ENCODE data around the gene SLC26A1. TPM values are rescaled to one million over a fixed set of nuclear protein-coding genes. Genes with fewer than 3 reads are reported as not detected.
"Not testable (repeated sequence)": the region's sequence is repeated elsewhere in the genome, so short reads cannot be mapped to it uniquely, and the experiment has no call there.

The SLC26A1 gene
- total RNA-seq, 1 donor from 2014 or later = under 0.01 TPM

DNA sequence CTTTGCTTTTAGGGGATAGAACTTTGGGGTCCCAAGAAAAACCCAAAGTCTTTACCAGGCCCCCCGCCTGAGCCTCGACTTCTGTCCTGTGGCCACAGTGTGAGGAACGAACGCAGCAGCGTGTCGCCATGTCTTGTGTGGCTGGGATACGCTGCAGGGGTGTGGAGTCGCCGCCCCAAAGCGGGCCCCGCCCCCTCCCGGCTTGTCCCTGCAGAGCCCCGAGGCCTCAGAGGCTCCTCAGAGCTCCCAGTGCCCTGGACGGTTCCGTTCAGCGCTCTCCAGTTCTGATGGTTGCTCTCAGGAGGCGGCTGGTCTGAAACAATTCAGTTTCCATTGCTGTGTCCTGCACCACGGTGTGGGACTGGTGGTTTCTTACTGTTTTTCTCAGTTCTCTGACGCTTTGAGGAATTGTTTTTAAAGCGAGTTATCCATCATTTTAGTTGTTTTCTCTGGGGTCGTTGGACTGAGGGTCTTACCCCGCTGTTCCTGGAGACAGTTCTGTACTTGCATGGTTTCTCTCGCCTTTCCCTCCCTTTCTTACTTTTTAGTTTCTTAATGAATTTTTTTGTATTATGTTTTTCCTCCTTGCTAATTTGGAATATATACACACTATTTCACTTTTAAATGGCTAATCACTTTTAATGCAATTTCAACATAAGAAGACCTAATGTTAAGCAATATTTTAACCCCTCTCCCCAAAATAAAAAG is 7.9 kb downstream of the SLC26A1 start:
- DNase-seq (ENCODE audit: low read depth, low spot score) = no peak

DNA sequence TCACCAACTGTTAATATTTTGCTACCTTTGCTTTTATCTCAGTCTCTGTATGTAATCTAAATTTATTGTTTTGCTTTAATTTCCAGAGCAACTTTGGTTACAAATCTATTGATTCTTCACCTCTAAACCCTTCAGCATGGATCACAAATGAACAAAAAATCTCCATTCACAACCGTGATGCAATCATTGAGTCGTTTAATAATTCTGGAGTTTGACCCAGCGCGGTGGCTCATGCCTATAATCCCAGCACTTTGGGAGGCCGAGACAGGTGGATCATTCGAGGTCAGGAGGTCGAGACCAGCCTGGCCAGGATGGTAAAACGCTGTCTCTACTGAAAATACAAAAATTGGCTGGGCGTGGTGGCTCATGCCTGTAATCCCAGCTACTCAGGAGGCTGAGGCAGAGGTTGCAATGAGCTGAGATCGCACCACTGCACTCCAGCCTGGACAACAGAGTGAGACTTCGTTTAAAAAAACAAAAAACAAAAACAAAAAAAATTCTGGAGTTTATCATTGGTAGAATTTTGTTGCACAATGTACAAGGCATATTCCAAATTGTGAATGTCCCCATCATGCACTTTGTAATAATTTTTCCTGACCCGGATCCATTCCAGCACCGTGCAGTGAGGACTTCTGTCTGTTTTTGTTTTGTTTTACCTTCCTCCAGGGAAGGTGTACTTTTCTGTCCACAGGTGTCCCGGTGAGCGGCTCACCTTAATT is 8.7 kb downstream of the SLC26A1 start:
- no peak for DNase-seq (ENCODE audit: low read depth, low spot score)

DNA sequence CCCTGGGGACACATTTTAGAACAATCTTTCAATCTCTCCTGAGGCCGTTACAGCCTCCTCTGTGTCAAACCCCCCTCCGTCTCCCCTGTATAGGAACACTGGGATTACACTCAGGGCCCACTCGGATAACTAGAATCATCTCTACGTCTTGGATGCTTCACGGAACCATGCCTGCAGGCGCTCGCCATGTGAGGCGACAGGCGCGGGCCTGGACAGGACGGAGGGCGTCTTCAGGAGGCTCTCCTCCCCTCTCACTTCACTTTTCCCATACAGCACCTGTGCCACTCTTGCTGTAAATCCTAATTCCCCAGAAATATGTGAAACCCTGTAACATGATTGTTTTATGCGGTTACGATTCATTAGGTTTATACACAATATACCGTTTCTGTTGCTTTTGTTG is 10.4 kb downstream of the SLC26A1 start:
- no peak for DNase-seq (ENCODE audit: low read depth, low spot score)

DNA sequence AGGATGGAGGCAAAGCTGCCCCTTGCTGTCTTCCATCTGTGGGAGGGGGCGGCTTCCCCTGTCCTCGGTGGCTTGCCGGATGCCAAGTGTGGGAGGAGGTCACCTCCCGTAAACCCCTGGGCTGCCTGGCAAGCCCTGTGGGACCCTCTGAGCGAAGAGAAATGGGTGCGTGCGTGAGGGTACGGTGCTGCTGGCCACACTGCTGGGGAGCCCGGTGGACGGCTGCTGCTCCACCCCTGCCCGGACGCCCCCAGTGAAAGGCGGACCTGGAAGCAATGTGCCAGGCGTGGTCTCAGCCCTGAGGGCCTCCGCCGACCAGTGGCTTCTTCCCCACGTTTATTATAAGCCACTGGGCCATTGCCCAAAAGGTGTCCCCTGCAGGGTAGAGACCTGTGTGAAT is 10.9 kb downstream of the SLC26A1 start:
- DNase-seq (ENCODE audit: low read depth, low spot score) = no peak

- no peak for DNase-seq (ENCODE audit: low read depth, low spot score)
Measured at GRCh38 chr4:978957-979701, 14.1 kb downstream of the SLC26A1 start.

GRCh38 chr4:976016-976415 is 17.2 kb downstream of the SLC26A1 start:
- not testable (repeated sequence) for DNase-seq (ENCODE audit: low read depth, low spot score)

DNA sequence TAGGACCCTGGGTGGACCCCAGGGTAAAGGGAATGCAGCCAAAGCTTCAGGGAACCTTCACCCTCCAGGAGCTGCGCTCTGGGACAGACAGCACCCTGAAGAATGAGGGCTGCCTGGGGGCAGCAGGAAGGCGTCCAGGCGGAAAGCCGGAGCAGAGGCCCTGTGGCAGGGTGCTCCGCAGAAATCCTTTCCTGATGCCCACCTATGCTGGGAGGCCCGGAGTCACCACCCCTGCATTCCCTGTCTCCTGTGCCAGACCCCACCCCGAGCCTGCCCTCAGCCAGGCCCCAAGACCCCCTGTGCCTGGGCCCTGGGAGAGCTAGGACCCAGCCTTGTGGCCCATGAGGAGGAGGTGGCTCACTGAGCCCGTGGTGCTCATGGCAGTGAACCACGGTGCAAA is 18.5 kb downstream of the SLC26A1 start:
- DNase-seq (ENCODE audit: low read depth, low spot score) = no peak

DNA sequence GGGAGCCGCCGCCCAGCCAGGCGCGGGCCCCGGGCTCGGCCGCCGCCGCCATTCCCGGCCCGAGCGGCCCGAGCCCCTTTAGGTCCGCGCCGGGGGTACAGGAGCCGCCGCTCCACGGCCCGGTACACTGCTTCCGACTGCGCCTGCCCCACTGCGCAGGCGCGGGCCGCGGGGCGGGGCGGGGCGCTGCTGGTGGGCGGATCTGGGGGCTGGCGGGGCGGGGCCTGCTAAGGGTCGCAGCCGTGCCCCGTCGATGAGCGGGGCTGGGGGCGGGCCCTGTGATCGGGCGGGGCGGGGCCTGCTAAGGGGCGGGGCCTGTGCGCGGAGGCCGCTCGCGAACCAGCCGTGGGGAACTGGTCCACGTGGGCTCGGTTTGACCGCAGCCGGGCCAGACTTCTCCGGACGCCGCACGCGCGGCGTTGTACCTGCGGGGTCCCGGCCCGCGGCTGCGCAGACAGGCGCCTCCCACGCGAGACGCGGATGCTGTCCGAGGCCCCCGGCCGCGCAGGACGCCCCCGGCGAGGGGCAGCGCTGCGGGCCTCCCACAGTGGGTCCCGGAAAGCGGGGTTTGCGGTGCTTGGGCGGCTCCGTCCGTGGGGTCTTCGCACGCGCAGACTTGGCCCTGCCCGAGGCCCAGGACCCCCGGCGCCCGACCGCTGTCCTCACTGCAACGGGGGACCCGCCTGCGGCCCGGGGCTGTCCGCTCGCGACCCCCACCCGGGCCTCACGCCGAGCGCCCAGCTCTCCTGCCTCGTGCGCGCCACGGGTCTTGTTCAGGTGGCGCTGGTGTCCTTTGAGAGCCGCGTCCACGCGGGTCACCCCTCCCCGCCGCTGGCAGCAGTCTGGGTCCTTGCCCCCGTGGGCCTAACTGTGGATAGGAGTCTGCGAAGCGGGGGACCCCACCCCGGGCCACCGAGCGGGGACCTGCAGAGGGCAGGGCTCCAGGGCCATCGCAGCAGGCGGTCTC is 19.5 kb downstream of the SLC26A1 start, which contains the start of gene DGKQ:
Gene DGKQ, minus strand, starts transcription at position 139 of the 967 bp plus-strand sequence. Its CDS starts 87 bp downstream, at position 52.
- DNase-seq (ENCODE audit: low read depth, low spot score) = peak; percentile 24

DNA sequence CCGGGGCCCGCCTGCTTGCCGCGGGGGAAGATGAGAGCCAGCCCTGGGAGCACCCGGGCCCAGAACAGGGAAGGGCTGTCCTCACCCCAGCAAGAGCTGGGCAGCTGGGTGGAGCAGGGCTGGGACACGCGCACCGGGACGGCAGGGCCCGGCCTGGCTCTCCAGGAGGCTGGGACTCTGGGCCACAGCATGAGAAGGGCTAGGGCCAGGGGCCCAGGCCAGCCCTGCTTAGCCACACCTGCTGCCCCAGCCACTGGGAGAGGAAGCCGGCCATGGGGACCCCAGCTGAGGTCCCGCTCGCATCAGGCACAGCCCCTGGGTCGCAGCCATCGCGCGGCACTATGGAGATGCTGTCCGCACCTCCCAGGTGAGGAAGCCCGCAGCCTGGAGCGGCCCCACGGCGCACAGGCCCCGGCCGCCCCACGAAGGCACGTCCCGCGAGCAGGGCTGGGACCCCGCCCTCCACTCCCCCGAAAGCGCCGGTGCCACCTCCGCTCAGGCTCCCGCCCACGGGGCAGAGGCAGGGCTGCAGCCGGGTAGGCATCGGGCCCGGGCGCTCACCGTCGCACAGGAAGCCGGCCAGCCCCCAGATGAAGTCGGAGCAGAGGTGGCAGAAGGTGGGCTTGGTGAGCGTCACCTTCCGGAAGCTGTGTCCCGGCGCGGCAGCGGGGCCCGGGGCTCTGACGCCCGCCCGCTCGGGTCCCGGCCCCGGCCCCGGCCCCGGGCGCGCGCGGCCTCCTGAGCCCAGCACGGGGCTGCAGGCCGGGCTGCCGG is 20.4 kb downstream of the SLC26A1 start:
- no peak for DNase-seq (ENCODE audit: low read depth, low spot score)

DNA sequence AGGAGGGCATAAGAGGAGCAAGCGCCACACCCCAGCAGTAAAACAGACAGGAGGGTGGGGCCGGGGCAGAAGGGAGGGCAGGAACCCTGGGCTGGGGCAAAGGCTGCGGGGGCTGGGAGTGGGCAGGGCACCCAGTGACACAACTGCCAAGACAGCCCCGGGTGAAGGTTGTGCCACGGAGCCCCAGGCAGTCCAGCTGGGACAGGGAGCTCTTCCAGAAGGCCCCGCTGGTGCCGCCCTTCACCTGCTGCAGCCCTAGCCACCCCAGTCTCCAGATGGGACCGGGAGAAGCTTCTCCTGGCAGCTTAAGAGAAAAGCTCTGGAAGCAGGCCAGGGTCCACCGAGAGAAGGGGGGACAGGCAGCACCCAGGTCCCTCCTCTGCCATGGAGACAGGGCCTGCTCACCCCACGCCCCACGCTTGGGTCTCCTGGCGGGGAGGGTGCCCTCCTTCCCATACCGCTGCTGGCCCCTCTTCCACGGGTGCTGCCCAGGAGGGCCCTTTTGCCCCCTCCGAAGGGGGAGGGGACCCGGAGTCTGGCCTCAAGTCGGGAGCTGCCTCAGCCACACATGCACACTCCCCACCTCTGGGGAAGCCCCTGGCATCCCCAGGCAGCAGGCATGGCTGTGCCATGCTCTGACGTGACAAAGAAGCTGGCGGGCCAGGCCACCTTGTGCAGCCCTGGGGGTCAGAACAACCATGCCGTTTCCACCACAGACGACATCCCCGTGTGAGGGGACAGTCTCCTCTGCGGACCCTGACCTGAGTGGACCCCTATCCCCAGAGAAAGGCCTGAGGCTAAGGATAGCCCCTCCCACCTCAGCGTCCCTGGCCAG is 21.3 kb downstream of the SLC26A1 start:
- DNase-seq (ENCODE audit: low read depth, low spot score) = no peak

DNA sequence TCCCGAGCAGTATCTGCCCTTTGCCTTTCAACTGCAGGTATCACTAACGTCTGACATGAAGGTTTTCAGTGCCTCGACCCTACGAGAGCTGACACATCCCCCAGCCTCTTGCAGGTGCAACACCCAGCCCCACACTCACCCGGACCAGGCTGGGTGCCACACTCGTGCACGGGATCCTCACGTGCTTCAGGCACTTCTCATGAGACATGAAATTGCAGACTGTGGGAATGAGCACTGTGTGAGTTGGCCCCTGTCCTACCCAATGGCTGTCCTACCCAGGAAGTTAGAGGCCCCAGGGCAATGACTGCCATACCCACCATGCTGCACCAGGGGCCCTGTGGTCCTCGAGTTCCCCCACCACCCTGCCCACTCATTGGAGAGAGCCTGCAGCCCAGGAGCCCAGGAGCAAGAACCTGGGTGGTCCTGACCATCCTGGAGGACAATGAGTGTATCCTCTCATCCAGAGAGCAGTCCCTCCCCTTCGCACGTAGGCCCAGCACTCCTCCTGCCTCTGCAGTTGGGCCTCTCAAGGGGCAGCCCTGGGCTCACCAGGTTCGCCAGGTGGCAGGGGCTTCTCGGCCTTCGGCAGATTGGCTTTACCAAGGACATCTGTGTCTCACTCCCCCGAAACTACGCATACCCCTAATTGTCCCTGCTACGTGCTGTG is 22.2 kb downstream of the SLC26A1 start:
- no peak for DNase-seq (ENCODE audit: low read depth, low spot score)

DNA sequence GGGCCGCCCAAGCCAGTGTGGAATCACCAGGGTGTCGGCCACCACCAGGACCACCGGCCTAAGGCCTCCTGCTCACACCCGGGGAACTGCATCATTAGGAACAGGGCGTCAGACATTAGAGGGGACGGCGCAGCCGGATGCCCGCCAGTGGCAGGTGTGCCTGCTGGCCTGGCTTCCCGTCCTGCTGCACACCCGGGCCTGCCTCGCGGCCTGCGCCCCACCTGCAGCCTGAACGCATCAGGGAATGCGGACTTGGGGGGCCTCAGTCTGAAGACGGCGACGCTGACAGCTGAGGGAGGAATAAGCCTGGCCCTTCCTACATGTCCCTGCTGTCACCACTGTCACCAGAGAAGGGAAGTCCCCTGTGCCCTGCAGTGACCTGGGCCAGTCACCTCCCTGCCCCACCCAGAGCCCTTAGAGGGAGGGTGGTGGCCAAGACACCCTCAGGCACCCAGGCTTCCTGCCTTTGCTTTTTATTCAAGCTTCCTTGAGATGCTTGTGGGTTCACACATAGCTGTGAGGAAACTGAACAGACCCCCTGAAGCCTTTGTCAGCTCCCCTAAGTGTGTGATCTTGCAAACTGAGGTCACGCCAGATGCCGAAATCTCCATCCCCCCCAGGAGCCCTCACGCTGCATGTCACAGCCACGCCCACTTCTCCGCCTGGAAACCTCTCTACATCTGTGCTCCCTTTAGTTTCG is 23.0 kb downstream of the SLC26A1 start:
- no peak for DNase-seq (ENCODE audit: low read depth, low spot score)

GRCh38 chr4:968621-969394 is 24.4 kb downstream of the SLC26A1 start:
- no peak for DNase-seq (ENCODE audit: low read depth, low spot score)

DNA sequence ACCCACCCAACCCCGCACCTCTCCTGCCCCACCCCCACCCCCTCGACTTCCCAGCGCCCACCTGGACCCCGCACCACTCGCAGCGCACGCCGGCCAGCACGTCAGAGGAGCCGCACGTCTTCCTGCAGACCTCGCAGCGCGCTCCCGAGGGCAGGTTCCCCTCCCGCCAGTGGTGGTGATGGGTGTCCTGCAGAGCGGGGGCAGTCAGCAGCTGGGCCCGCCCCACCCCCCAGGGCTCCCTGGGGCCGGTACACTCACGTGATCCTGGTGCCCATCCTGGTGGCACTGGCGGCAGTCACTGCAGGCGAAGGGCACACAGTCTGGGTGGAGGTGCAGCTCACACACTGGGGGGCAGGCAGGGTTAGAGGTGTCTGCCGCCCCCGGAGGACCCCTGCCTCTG is 25.0 kb downstream of the SLC26A1 start:
- no peak for DNase-seq (ENCODE audit: low read depth, low spot score)

DNA sequence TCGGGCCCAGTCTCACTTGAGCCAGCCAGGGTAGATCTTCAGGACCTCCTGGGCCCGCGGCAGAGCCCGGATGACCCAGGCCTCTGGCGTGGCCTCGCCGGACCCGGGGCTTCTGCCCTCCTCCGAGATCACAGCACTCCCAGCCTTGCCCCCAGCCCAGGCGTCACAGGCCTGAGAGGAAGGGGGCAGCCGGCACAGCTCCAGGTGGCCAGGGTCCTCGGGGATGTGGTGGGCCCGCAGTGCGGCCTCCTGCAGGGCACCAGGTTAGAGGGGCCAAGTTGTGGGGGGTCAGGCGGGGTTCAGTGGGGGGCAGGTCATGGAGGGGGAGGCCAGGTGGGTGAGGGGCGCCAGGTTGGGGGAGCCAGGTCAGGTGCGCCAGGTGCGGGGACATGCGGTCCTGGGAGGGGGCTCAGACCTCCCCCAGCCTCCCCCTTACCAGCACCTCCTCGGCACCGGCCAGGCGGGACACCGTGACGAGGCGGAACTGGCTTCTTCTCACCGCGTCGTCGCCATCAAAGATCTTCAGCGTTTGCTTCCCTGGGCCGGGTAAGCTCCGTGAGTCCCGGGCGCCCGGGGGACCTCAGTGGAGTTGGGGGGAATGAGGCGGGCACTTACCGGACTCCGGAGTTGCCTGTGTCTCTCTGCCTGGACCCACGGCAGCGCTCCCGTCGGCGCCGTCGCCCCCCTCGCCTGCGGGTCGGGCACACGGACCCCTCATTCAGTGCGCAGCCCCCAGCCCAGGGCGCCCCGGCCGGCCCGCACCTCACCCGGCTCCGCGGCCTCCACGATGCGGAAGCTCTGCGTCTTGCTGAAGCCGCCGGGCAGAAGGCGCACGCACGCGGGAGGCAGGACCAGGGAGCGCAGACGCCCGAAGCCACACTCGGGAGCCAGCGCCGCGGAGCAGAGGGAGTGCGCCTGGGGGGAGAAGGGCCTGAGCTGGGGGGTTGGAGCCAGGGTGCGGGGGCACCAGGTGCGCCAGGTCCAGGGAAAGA is 25.8 kb downstream of the SLC26A1 start:
- DNase-seq (ENCODE audit: low read depth, low spot score) = no peak
